Glomerular visceral epithelial cell (primary cell): ENCODE results near the gene SAV1.
"Not testable (repeated sequence)": the region's sequence is repeated elsewhere in the genome, so short reads cannot be mapped to it uniquely, and the experiment has no call there.

Source experiments
- DNase-seq: peaks from one replicate; pipeline ENCODE4 v3.0.0-alpha.2; 2016; ENCODE audit errors: extremely low spot score

The SAV1 gene

GRCh38 chr14:50665300-50665699 lies 2.8 kb downstream of the SAV1 start:
- DNase-seq = not testable (repeated sequence)

GRCh38 chr14:50664579-50664978 lies 3.5 kb downstream of the SAV1 start:
- DNase-seq = not testable (repeated sequence)

- DNase-seq = no peak
Observed at GRCh38 chr14:50659327-50659974, 8.7 kb downstream of the SAV1 start.

- peak; percentile 17 for DNase-seq
Observed at GRCh38 chr14:50658203-50658602, 9.9 kb downstream of the SAV1 start.

DNA sequence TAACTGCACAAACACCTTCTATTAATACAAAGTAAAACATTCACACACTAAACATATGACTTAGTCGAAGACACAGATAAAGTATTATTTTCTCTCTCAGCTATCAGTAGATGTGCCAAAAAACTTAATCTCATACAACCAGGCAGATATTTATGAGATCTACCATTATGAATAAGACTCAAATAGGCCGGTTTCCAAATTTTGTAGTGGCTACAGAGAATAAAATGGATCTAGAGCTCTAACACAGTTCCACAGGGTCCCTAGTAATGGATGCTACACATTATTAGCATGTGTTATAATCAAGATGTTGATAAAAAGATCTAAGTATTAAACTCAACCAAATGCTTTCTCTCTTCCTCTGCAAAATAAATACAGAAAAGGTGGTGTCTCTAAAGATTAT lies 10.4 kb downstream of the SAV1 start:
- no peak for DNase-seq

DNA sequence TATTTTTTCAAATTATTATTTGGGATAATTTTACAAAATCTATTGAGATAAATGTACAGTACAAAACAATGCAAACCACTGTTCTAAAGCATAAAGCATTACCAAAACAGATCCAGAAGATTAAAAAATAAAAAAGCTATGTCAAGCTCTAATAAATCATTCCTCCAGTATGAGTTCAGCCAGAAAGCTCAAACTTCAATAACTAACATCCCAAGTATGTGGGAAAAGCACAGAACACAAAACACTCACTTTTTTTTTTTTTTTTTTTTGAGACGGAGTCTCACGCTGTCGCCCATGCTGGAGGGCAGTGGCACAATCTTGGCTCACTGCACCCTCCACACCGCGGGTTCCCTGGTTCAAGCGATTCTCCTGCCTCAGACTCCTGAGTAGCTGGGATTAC lies 11.3 kb downstream of the SAV1 start:
- DNase-seq = no peak

DNA sequence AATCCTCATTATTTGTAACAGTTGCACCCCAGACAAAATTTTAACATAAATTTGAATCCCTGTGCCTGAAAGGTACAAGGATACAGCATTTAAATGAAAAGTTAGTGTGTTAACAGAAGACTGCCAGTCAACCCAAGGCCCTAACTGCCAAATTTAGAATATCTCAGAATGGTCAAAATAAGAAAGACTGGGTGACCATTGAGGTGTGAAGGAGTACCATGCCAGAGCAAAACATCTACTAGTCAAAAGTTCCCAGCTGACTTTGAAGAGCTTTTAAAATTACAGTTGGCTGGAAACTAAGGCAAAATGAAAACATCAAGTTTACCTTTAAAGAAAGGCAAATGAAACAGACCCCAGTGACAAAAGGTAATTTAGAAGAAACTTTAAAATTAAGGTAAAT lies 18.4 kb downstream of the SAV1 start:
- DNase-seq = no peak

GRCh38 chr14:50647753-50648152 lies 20.4 kb downstream of the SAV1 start:
- no peak for DNase-seq

GRCh38 chr14:50647282-50647681 lies 20.8 kb downstream of the SAV1 start:
- DNase-seq = no peak

DNA sequence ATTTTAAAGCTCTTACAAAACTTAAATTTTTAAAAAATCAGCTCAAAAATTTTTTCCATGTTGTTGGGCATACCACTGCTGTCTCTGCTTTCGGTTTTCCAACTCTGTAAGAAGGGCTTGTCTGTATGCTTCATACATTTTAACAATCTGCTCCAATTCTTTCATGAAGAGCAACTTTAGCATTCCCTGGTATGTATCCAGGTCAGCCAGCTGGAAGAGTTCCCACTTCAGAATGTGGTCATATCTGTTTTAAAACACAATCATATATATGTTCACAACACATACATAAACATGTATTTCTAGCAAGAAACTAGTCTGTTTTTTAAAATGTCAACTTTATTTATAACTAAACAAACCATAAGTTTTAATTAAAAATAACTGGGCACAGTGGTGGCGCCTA lies 33.0 kb downstream of the SAV1 start:
- no peak for DNase-seq

GRCh38 chr14:50633954-50634353 lies 34.2 kb downstream of the SAV1 start:
- no peak for DNase-seq

- DNase-seq = no peak
Observed at GRCh38 chr14:50631408-50631821, 36.7 kb downstream of the SAV1 start.

- not testable (repeated sequence) for DNase-seq
Observed at GRCh38 chr14:50624947-50625346, 43.2 kb downstream of the SAV1 start.

DNA sequence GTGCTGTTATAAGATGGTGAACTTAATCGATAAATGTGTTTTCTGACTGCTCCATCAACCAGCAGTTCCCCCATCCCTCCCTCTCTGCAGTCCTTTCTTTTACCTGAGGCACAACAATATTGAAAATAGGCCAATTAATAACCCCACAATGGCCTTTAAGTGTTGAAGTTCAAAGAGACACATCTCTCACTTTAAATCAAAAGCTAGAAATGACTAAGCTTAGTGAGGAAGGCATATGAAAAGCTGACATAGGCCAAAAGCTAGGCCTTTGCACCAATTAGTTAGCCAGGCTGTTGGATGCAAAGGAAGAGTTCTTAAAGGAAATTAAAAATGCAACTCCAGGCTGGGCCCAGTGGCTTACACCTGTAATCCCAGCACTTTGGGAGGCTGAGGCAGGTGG lies 43.7 kb downstream of the SAV1 start:
- no peak for DNase-seq

DNA sequence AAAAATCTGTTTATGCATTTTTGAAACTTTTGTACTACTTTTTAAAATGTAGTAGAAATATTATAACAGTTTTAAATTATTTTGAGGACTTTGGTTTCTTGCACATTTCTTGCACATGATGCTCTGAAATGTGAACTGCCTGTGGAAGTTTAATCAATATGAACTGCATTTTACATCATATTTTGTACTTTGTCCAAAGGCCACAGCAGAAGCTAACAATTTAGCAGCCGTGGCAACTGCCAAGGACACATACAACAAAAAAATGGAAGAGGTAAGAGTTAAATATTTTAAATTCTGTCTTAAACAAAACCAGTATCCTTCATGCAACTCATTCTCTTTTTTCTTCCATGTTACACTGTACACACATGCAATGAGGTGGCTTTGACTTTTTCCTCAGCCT lies 45.1 kb downstream of the SAV1 start:
- DNase-seq = no peak

DNA sequence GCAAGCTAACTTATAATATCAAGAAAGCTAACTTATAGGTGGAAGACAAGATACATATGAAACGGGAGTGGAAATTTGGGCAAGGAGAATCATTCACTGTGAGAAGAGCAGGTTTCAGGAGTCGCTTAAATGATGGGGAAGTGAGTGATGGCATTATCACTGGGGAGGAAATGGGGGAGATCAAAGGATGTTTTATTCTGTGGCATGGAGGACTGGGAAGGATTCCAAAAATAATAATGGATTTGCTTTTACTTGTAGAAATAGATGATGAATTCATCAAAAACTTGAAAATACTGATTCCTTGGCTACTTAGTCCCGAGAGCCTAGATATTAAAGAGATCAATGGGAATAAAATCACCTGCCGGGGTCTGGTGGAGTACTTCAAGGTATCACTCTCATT lies 47.8 kb downstream of the SAV1 start:
- DNase-seq = peak; percentile 25

GRCh38 chr14:50619569-50620141 lies 48.5 kb downstream of the SAV1 start:
- DNase-seq = peak; percentile 51

DNA sequence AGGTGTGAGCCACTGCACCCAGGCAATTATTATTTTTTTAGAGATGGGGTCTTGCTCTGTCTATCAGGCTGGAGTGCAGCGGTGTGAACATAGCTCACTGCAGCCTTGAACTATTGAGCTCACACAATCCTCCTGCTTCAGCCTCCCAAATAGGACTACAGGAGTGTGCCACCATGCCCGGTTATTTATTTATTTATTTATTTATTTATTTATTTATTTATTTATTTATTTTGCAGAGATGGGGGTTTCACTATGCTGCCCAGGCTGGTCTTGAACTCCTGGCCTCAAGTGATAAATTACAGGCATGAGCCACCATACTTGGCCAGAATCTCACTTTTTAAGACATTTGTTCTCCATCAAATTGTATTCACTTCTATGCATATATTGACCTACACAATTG lies 51.8 kb downstream of the SAV1 start:
- no peak for DNase-seq

DNA sequence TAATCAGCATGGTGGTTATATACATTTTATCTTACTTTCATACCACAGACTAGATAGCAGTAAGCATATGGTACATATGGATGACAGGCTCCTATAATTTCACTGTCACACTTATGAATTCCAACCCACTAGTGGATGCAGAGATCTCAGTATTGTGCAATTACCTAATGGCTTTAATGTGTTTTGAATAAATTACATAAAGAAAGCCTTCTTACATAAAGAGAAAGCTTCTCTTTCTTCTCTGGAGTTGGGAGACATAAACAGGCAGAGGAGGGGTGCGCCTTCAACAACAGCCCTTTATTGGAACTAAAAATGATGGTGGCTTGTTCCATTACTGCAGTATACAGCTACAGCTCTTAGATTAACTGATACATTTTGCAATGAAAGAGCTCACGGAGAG lies 52.6 kb downstream of the SAV1 start:
- DNase-seq = no peak

GRCh38 chr14:50615056-50615455 lies 53.0 kb downstream of the SAV1 start:
- no peak for DNase-seq

- no peak for DNase-seq
Observed at GRCh38 chr14:50612806-50613205, 55.3 kb downstream of the SAV1 start.

DNA sequence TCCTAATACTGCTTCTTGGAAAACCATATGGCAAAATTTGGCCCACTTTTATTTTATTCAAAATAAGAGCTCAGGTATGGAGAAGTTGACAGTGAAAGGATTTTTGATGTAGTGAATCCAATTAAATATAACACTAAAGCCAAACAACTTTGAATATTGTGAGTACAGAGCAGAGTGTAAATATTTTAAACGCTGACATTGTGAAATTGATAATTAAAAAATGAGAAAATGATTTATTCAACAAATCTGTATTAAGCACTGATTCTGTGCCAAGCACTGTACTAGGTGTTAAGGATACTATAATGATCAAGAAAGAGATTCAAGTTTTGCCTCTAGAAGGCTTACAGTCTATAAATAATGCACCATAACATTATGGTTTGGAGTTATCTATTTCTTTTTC lies 57.6 kb downstream of the SAV1 start:
- DNase-seq = no peak

DNA sequence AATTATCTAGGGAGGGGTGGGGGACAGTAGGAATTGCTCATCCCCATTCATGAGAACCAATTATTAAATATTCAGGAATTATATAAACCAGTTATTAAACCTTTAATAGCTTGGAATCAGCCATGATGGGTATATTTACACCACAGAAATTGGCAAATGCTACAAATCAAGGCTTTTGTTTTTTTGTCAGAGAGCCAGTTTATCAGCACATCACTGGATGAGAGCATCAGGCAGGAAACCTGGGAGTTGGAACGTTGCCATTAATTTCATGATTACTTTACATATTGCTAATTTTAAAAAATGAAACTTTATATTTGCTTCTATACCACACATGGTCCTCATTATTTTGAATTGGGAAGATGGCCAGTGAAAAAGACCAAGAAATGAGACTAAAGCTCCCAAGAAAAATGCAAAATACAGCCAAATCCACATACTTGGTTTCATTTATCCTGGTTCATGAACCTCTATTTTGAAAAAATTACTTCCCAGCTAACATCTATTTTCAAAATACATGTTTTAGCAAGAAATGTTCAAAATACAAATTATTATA lies 59.7 kb downstream of the SAV1 start:
- DNase-seq = no peak

- DNase-seq = no peak
Observed at GRCh38 chr14:50607761-50608160, 60.3 kb downstream of the SAV1 start.
